WI38 (cell line): ENCODE results near the gene GLT6D1.

Source experiments
- H3K4me3 ChIP-seq: 2 replicates; pipeline ENCODE4 v1.5.1; 2011; ENCODE audit warnings: low read depth, mild to moderate bottlenecking, control low read depth, low read length
- CTCF ChIP-seq: IDR thresholded peaks from 2 replicates; pipeline ENCODE4 v1.5.1; 2012; ENCODE audit warnings: low read depth, mild to moderate bottlenecking, control low read depth, low read length

GLT6D1 gene

GRCh38 chr9:135611142-135611874, 28.0 kb downstream of the GLT6D1 start:
- H3K4me3 ChIP-seq, result no peak overlapping the region
- TF ChIP-seq CTCF, result no peak

- no peak for TF ChIP-seq CTCF
These were observed 28.8 kb downstream of the GLT6D1 start for GRCh38 chr9:135610290-135611141.

DNA sequence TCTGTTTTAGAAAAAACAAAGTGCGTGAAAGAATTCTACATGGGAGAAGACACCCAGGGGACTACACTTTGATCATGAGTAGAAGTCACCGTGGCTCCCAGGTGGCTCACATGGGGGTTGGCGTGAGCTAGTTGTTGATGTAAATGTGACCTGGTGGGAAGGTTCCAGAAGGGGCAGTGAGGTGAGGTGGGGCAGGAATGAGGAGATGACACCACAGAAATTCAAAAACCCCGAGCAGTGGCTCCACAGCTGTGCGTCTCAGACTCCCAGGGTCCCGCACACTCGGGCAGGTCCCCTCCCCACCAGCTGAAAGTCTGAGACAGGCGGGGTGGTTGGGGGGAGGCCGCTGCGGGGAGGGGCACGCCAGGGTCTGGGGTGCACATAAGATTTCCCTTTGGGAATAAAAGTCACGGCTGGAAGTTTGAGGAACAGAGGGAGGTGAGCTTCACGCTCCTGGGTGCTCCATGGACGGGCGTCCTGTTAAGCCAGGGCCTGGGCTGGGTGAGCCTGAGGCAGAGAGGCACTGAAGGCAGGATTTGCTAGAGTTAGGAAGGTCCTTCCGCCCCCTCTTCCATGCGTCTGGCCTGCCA, 29.9 kb downstream of the GLT6D1 start:
- H3K4me3 ChIP-seq, result no peak overlapping the region
- TF ChIP-seq CTCF, result no peak

More at GRCh38 chr9:135610290-135611141, 28.8 kb downstream of the GLT6D1 start:
- no peak overlapping the region for H3K4me3 ChIP-seq

- TF ChIP-seq CTCF, result no peak
These were observed 30.4 kb downstream of the GLT6D1 start for GRCh38 chr9:135608999-135609317.

DNA sequence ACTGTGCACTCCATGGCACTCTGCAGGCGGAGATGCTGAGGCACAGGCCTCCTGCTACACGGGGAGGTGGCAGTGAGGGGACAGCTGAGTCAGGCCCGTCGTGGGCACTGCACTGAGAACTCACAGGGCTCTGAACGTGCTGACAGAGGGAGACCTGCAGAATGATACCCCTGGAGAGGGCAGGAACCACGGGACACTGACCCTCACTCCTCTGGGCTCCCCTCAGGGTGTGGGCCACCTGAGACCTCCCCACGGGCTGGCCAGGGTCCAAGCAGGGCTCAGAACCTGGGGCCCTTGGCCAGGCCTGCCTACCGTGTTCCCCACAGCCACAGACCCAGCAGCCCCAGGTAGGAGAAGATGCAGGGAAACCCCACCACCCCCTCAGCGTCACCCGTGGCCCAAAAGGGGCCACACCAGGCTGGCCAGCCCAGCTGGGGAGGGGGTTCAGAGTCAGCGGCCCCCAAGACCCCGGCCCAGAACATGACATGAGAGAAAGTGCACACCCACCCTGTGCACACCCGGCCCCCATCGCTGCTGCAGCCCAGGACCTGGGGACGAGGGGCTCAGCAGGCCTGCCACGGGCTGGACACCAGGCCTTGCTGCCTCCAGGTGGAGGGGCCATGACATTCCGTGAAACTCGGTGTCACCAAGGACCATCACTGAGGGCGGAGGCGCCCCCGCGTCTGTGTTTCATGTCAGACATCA, 30.9 kb downstream of the GLT6D1 start:
- H3K4me3 ChIP-seq, result no peak overlapping the region
- TF ChIP-seq CTCF, result no peak

More at GRCh38 chr9:135608999-135609317, 30.4 kb downstream of the GLT6D1 start:
- H3K4me3 ChIP-seq, result no peak overlapping the region

DNA sequence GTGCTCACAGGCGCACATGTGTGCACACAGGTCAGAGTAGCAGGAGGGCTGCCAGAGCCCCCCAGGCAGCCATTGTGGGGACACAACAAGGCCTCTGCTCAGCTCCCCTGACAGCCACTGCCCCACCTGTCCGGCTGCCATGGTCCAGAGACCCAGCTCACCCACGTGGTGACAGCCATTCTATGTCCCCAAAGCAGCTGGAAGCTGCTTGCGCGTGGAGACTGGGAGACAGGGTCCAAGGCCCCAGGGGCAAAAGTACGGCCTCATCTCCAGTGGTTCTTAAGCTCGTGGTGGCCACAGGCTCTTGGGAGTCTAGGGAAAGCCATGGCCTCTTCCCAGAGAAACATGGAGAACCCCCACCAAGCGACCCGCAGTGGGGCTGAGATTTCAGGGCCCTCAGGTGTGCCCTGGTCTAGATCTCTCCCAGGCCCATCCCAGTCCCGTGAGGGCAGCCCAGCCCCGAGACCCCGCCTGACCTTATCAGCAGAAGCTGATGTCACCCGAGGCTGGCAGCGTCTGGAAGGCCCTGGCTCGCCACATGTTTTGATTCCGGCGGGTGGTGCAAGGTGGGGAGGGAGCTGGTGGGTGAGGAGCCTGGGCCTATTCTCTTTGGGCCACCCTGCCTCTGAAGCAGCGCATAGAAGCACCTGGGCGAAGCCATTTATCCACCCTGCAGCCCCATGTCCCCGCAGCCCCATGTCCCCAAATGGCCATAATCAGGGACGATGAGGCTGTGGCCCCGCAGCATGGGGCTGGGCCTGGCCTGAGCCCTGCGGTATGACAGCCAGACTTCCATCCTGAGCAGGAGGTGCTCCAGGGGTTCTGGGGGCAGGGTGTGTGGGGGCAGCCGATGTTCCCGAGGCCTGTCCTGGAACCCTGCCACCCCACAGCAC, 31.7 kb downstream of the GLT6D1 start:
- no peak for TF ChIP-seq CTCF
- no peak overlapping the region for H3K4me3 ChIP-seq
